NCI-H187 (cell line): Measurements from ENCODE around the gene TRIB2.

Source experiments
- DNase-seq, 2 experiments: peaks; one replicate each; lab custom pipeline; 2025; lab: John Stamatoyannopoulos, UW

The TRIB2 gene

GRCh38 chr2:12742891-12743290, 26.2 kb downstream of the TRIB2 start:
- DNase-seq = no peak

- no peak for DNase-seq
These were observed 33.6 kb downstream of the TRIB2 start for GRCh38 chr2:12750166-12750905.

- DNase-seq = no peak
These were observed 37.9 kb downstream of the TRIB2 start for GRCh38 chr2:12754643-12755042.

- no peak for DNase-seq
These were observed 38.6 kb downstream of the TRIB2 start for GRCh38 chr2:12755384-12755783.

- DNase-seq = no peak
These were observed 42.5 kb downstream of the TRIB2 start for GRCh38 chr2:12759248-12759647.

- DNase-seq = no peak
These were observed 44.4 kb downstream of the TRIB2 start for GRCh38 chr2:12761104-12761503.

GRCh38 chr2:12762337-12762736, 45.6 kb downstream of the TRIB2 start:
- DNase-seq = no peak

- DNase-seq = no peak
These were observed 46.2 kb downstream of the TRIB2 start for GRCh38 chr2:12762976-12763375.

GRCh38 chr2:12763486-12763885, 46.8 kb downstream of the TRIB2 start:
- no peak for DNase-seq

- DNase-seq = no peak
These were observed 47.5 kb downstream of the TRIB2 start for GRCh38 chr2:12764075-12764730.

GRCh38 chr2:12764849-12765605, 48.3 kb downstream of the TRIB2 start:
- DNase-seq = no peak

GRCh38 chr2:12766421-12766879, 49.7 kb downstream of the TRIB2 start:
- DNase-seq = no peak

GRCh38 chr2:12767541-12767940, 50.8 kb downstream of the TRIB2 start:
- DNase-seq = no peak

- DNase-seq = no peak
These were observed 51.4 kb downstream of the TRIB2 start for GRCh38 chr2:12767996-12768624.

GRCh38 chr2:12769492-12770105, 52.9 kb downstream of the TRIB2 start:
- DNase-seq = no peak

GRCh38 chr2:12770300-12770968, 53.7 kb downstream of the TRIB2 start:
- no peak for DNase-seq

- no peak for DNase-seq
These were observed 54.4 kb downstream of the TRIB2 start for GRCh38 chr2:12771154-12771553.

GRCh38 chr2:12773586-12774394, 57.1 kb downstream of the TRIB2 start:
- peak; percentile 63 to 67 for DNase-seq

GRCh38 chr2:12774395-12774727, 57.6 kb downstream of the TRIB2 start:
- no peak for DNase-seq

GRCh38 chr2:12776521-12776961, 59.8 kb downstream of the TRIB2 start:
- DNase-seq = no peak

GRCh38 chr2:12778369-12778768, 61.6 kb downstream of the TRIB2 start:
- no peak for DNase-seq
